ENCODE results near the gene NAP1L1.
"Not testable (repeated sequence)": the region's sequence is repeated elsewhere in the genome, so short reads cannot be mapped to it uniquely, and the experiment has no call there.

The NAP1L1 gene

GRCh38 chr12:75994069-75994740 is 90.3 kb downstream of the NAP1L1 start:
- DNase-seq (ENCODE audit: low read depth in 2 of 3, low spot score in 1 of 3), result peak in 1 of 3 donors; percentile 38

- no peak for DNase-seq (ENCODE audit: low read depth in 2 of 3, low spot score in 1 of 3)
Measured at GRCh38 chr12:75991753-75992152, 92.7 kb downstream of the NAP1L1 start.

GRCh38 chr12:75990189-75990912 is 94.1 kb downstream of the NAP1L1 start:
- no peak for DNase-seq (ENCODE audit: low read depth in 2 of 3, low spot score in 1 of 3)

GRCh38 chr12:75987709-75988108 is 96.8 kb downstream of the NAP1L1 start:
- DNase-seq (ENCODE audit: low read depth in 2 of 3, low spot score in 1 of 3), result not testable (repeated sequence)
